HG02884 (cell line): ENCODE measurements around the gene LRRIQ3.
"Not testable (repeated sequence)": the region's sequence is repeated elsewhere in the genome, so short reads cannot be mapped to it uniquely, and the experiment has no call there.

Source experiments
- ATAC-seq: cut with Tn5 transposase; IDR thresholded peaks from one replicate; pipeline ENCODE4 v1.9.1; 2021; ENCODE audit warnings: mild to moderate bottlenecking, moderate library complexity; ENCODE audit not compliant: unreplicated experiment

Gene LRRIQ3

GRCh38 chr1:74197657-74198552, at the start of gene LRRIQ3, which contains the start of gene FPGT:
LRRIQ3 (minus strand) TSS chr1:74198176; CDS start chr1:74183684, 14,492 bp downstream.
FPGT (plus strand) TSS chr1:74198242; CDS start chr1:74198279, 37 bp downstream.
- ATAC-seq: peak; percentile 91

- ATAC-seq: no peak
These were observed 48.3 kb upstream of the LRRIQ3 start for GRCh38 chr1:74246315-74246714.

- no peak for ATAC-seq
These were observed 47.3 kb upstream of the LRRIQ3 start for GRCh38 chr1:74245168-74245772.

GRCh38 chr1:74237787-74238186, 39.8 kb upstream of the LRRIQ3 start:
- ATAC-seq: no peak

GRCh38 chr1:74237035-74237434, 39.1 kb upstream of the LRRIQ3 start:
- ATAC-seq: no peak

GRCh38 chr1:74236440-74236839, 38.5 kb upstream of the LRRIQ3 start:
- no peak for ATAC-seq

- no peak for ATAC-seq
These were observed 37.2 kb upstream of the LRRIQ3 start, which contains the start of gene TNNI3K for GRCh38 chr1:74235153-74235552. TNNI3K (plus strand) TSS chr1:74235387; CDS start chr1:74235452, 65 bp downstream.

GRCh38 chr1:74223453-74223852, 25.5 kb upstream of the LRRIQ3 start:
- no peak for ATAC-seq

- no peak for ATAC-seq
These were observed 24.7 kb upstream of the LRRIQ3 start for GRCh38 chr1:74222701-74223100.

GRCh38 chr1:74215229-74215628, 17.3 kb upstream of the LRRIQ3 start:
- ATAC-seq: no peak

GRCh38 chr1:74205266-74205665, 7.3 kb upstream of the LRRIQ3 start:
- no peak for ATAC-seq

- no peak for ATAC-seq
These were observed 1.5 kb upstream of the LRRIQ3 start for GRCh38 chr1:74199504-74199903.

GRCh38 chr1:74197255-74197654, 721 bp downstream of the LRRIQ3 start:
- ATAC-seq: peak; percentile 27

GRCh38 chr1:74195339-74195738, 2.6 kb downstream of the LRRIQ3 start:
- ATAC-seq: no peak

- no peak for ATAC-seq
These were observed 4.1 kb downstream of the LRRIQ3 start for GRCh38 chr1:74193908-74194307.

- no peak for ATAC-seq
These were observed 17.5 kb downstream of the LRRIQ3 start for GRCh38 chr1:74180490-74180889.

GRCh38 chr1:74174423-74174822, 23.6 kb downstream of the LRRIQ3 start:
- not testable (repeated sequence) for ATAC-seq

- ATAC-seq: no peak
These were observed 35.6 kb downstream of the LRRIQ3 start for GRCh38 chr1:74162333-74162732.

GRCh38 chr1:74161497-74161896, 36.5 kb downstream of the LRRIQ3 start:
- no peak for ATAC-seq

- ATAC-seq: no peak
These were observed 37.9 kb downstream of the LRRIQ3 start for GRCh38 chr1:74160046-74160445.

GRCh38 chr1:74145086-74145485, 52.9 kb downstream of the LRRIQ3 start:
- no peak for ATAC-seq

- not testable (repeated sequence) for ATAC-seq
These were observed 80.6 kb downstream of the LRRIQ3 start for GRCh38 chr1:74117370-74117769.
